ENCODE data around the gene ADAM12. TPM values are rescaled to one million over a fixed set of nuclear protein-coding genes. Genes with fewer than 3 reads are reported as not detected.

The ADAM12 gene
- total and polyA plus RNA-seq, 2 donors from 2014 or later = 0.26 to 3.3 TPM

DNA sequence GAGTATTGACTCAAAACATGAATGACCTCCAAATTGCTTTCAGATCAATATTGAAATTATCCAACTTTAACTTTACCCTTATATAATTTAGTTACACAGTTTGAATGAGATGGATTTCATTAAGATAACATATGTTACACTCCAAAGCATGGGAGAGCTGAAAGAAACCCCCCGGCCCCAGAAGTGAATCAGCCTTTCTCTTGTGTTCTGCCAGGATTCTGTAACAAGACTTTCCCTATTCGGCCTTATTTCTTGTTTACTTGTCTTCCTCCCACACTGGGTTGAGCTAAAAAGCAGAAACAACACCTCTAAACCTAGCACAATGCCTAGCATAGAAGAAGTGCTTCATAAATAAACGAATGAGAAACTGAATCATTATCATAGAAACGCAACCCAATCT lies 224.8 kb downstream of the ADAM12 start:
- no peak overlapping the region for H3K9ac ChIP-seq (ENCODE audit: low read length in 3 of 3)
- H3K36me3 ChIP-seq (ENCODE audit: control insufficient read depth in 2 of 3, insufficient read depth in 3 of 3, low read length in 3 of 3) = no peaks in the 10 kb centered on the region
- no peak overlapping the region for H3K27ac ChIP-seq (ENCODE audit: low read depth in 2 of 2, low read length in 2 of 2)
- no peaks in the 10 kb centered on the region for H3K9me3 ChIP-seq (ENCODE audit: control insufficient read depth in 2 of 3, insufficient read depth in 1 of 3, low read length in 3 of 3)
- intact Hi-C loops (cut with DNase I) = no loop called here
- no peaks in the 10 kb centered on the region for H3K4me1 ChIP-seq (ENCODE audit: control insufficient read depth in 2 of 3, insufficient read depth in 2 of 3, low read depth in 1 of 3, low read length in 3 of 3)
- H3K27me3 ChIP-seq (ENCODE audit: control insufficient read depth, insufficient read depth, low read length) = no peaks in the 10 kb centered on the region
- no peak for DNase-seq
- FAIRE-seq = no peak
- TF ChIP-seq CTCF (IDR thresholded peaks at IDR 0.05; ENCODE audit: borderline replicate concordance, extremely low read depth, insufficient read depth) = no peak
- no peak overlapping the region for H3K4me3 ChIP-seq (ENCODE audit: low read length in 3 of 3)

DNA sequence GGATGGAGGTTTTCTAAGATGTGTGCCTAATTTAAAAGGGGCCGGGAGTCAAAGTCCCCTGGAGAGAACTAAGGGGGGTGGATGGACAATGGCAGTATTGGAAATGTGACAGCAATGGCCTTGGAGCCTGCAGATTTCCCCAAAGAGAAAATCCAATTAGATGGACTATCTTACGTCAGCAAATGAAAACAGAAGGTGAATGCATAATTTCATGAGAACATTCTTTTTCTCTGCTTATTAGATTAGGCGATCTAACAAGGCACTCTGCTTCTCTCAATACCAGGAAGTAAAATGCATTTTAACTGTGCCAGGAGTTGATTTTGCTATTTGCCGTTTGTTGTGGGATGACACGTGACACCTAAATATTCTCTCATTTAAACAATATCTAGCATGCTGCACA lies 226.6 kb downstream of the ADAM12 start:
- no peak for TF ChIP-seq CTCF (IDR thresholded peaks at IDR 0.05; ENCODE audit: borderline replicate concordance, extremely low read depth, insufficient read depth)
- Histone ChIP-seq H3K9ac (ENCODE audit: low read length in 3 of 3) (no peak overlapping the region), H3K4me1 (ENCODE audit: control insufficient read depth in 2 of 3, insufficient read depth in 2 of 3, low read depth in 1 of 3, low read length in 3 of 3) (no peaks in the 10 kb centered on the region), H3K4me3 (ENCODE audit: low read length in 3 of 3) (no peak overlapping the region), H3K9me3 (ENCODE audit: control insufficient read depth in 2 of 3, insufficient read depth in 1 of 3, low read length in 3 of 3) (no peaks in the 10 kb centered on the region), H3K27me3 (ENCODE audit: control insufficient read depth, insufficient read depth, low read length) (no peaks in the 10 kb centered on the region), H3K36me3 (ENCODE audit: control insufficient read depth in 2 of 3, insufficient read depth in 3 of 3, low read length in 3 of 3) (no peaks in the 10 kb centered on the region), H3K27ac (ENCODE audit: low read depth in 2 of 2, low read length in 2 of 2) (no peak overlapping the region)
- DNase-seq (no peak), FAIRE-seq (no peak)
- intact Hi-C loops (cut with DNase I) = no loop called here

- no peak for DNase-seq
- no peak for FAIRE-seq
- Histone ChIP-seq H3K4me3 (ENCODE audit: low read length in 3 of 3) (no peak overlapping the region), H3K27me3 (ENCODE audit: control insufficient read depth, insufficient read depth, low read length) (no peaks in the 10 kb centered on the region), H3K9ac (ENCODE audit: low read length in 3 of 3) (no peak overlapping the region), H3K36me3 (ENCODE audit: control insufficient read depth in 2 of 3, insufficient read depth in 3 of 3, low read length in 3 of 3) (no peaks in the 10 kb centered on the region), H3K27ac (ENCODE audit: low read depth in 2 of 2, low read length in 2 of 2) (no peak overlapping the region), H3K9me3 (ENCODE audit: control insufficient read depth in 2 of 3, insufficient read depth in 1 of 3, low read length in 3 of 3) (no peaks in the 10 kb centered on the region), H3K4me1 (ENCODE audit: control insufficient read depth in 2 of 3, insufficient read depth in 2 of 3, low read depth in 1 of 3, low read length in 3 of 3) (peaks cover 0 to 1% (median 0%) of the 10 kb centered on the region in 3 donors)
- intact Hi-C loops (cut with DNase I) = no loop called here
- TF ChIP-seq CTCF (IDR thresholded peaks at IDR 0.05; ENCODE audit: borderline replicate concordance, extremely low read depth, insufficient read depth) = peak; percentile 27
Measured at GRCh38 chr10:126160971-126161630, 227.2 kb downstream of the ADAM12 start.

DNA sequence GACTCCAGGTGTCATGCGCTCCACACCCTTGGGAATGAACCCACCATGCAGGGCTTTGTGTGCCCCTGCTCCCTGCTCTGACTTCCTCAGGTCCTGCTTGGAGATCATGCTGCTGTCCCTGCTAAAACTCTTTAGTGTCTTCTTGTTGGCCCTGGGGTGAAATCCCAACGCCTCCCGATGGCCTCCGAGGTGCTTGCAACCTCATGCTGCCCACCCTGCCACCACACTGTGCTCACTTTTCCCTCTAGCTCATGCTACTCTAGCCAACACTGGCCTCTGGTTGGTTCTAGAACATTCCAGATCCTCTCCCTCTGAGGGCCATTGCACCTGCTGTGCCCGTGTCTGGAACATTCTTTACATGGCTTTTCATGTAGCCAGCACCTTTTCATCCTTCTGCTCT lies 227.7 kb downstream of the ADAM12 start:
- no peaks in the 10 kb centered on the region for H3K36me3 ChIP-seq (ENCODE audit: control insufficient read depth in 2 of 3, insufficient read depth in 3 of 3, low read length in 3 of 3)
- no peak overlapping the region for H3K9ac ChIP-seq (ENCODE audit: low read length in 3 of 3)
- no peaks in the 10 kb centered on the region for H3K27me3 ChIP-seq (ENCODE audit: control insufficient read depth, insufficient read depth, low read length)
- intact Hi-C loops (cut with DNase I) = no loop called here
- H3K9me3 ChIP-seq (ENCODE audit: control insufficient read depth in 2 of 3, insufficient read depth in 1 of 3, low read length in 3 of 3) = no peaks in the 10 kb centered on the region
- no peak overlapping the region for H3K27ac ChIP-seq (ENCODE audit: low read depth in 2 of 2, low read length in 2 of 2)
- H3K4me1 ChIP-seq (ENCODE audit: control insufficient read depth in 2 of 3, insufficient read depth in 2 of 3, low read depth in 1 of 3, low read length in 3 of 3) = peaks cover 0 to 4% (median 2%) of the 10 kb centered on the region in 3 donors
- FAIRE-seq = no peak
- no peak overlapping the region for H3K4me3 ChIP-seq (ENCODE audit: low read length in 3 of 3)
- no peak for DNase-seq
- no peak for TF ChIP-seq CTCF (IDR thresholded peaks at IDR 0.05; ENCODE audit: borderline replicate concordance, extremely low read depth, insufficient read depth)
